HCT116 (cell line): Measurements from ENCODE around the gene FLNC. TPM values are rescaled to one million over a fixed set of nuclear protein-coding genes. Genes with fewer than 3 reads are reported as not detected.

Source experiments
- ATAC-seq: fragments of 200-7000 bp; cut with Tn5 transposase; 2 replicates; pipeline ENCODE4 v1.9.1; 2020; ENCODE audit warnings: mild to moderate bottlenecking, moderate library complexity
- BruUV-seq: library from RNA; stranded (reverse); fragments of 400-500 nt; replicated peaks from 2 replicates; lab custom pipeline; 2021; lab: Mats Ljungman, UMichigan
- CTCF ChIA-PET: fragments of 300-600 bp; sonication (Branson Sonifier 250); formaldehyde crosslinking; loops from one replicate; lab custom pipeline; 2021; ENCODE audit warnings: antibody characterized with exemption; lab: Charles Lee
- POLR2A ChIA-PET: fragments of 300-600, 350-600 bp; sonication (Branson Sonifier 250); formaldehyde crosslinking; loops from one replicate; lab custom pipeline; 2021; ENCODE audit warnings: antibody characterized with exemption; lab: Charles Lee
- RAD21 ChIA-PET, 2 experiments: fragments of 300-600 bp; sonication (Branson Sonifier 250); formaldehyde crosslinking; loops; one replicate each; lab custom pipeline; 2023; ENCODE audit warnings: low total read pairs in 2 of 2; ENCODE audit not compliant: uncharacterized antibody in 2 of 2, unreplicated experiment in 2 of 2, low non-redundant PET in 1 of 2; lab: Charles Lee
- DNase-seq: peaks from one replicate; pipeline ENCODE4 v3.0.0-alpha.2; 2010; ENCODE audit warnings: low read depth, low spot score
- H2AFZ ChIP-seq: fragments of 200-600 bp; shearing (Covaris generic), sonication (generic); 2 replicates; pipeline ENCODE4 v1.6.1; 2017; ENCODE audit warnings: low read depth, mixed run types, mixed read lengths, antibody characterized with exemption, low read length; ENCODE audit not compliant: poor library complexity, severe bottlenecking
- H3K27ac ChIP-seq: 2 replicates; pipeline ENCODE4 v1.5.1; 2012; ENCODE audit warnings: low read depth, low read length
- H3K27me3 ChIP-seq: fragments of 200-600 bp; sonication (generic); 2 replicates; pipeline ENCODE4 v1.6.1; 2016; ENCODE audit warnings: mixed run types, low read length, mixed read lengths; ENCODE audit not compliant: insufficient read depth
- H3K36me3 ChIP-seq, 2 experiments: fragments of 200-500 bp in 1 of 2; fragments of 200-600 bp in 1 of 2; sonication (Bioruptor generic) in 1 of 2; sonication (generic) in 1 of 2; 2 replicates each; pipeline versions ENCODE4 v1.5.1 to v1.6.1; 2014 to 2016; ENCODE audit warnings: low read length in 2 of 2, inconsistent platforms in 1 of 2, mixed read lengths in 1 of 2, mixed run types in 1 of 2; ENCODE audit not compliant: insufficient read depth in 2 of 2, control insufficient read depth in 1 of 2
- H3K4me1 ChIP-seq, 2 experiments: fragments of 200-600 bp in 1 of 2; sonication (generic) in 1 of 2; 2 replicates each; pipeline versions ENCODE4 v1.5.1 to v1.6.1; 2012 to 2017; ENCODE audit warnings: low read length in 2 of 2, inconsistent platforms in 1 of 2, mild to moderate bottlenecking in 1 of 2, mixed read lengths in 1 of 2, mixed run types in 1 of 2, moderate library complexity in 1 of 2; ENCODE audit not compliant: insufficient read depth in 2 of 2, control insufficient read depth in 1 of 2
- H3K4me2 ChIP-seq: fragments of 200-600 bp; sonication (generic); 2 replicates; pipeline ENCODE4 v1.6.1; 2017; ENCODE audit warnings: mixed run types, low read length, mixed read lengths
- H3K4me3 ChIP-seq, 2 experiments: fragments of 200-600 bp in 1 of 2; sonication (generic) in 1 of 2; replicated peaks in 1 of 2; 2 replicates each; pipeline ENCODE4 v1.5.1; 2011 to 2016; ENCODE audit warnings: low read length in 2 of 2, control low read depth in 1 of 2, low read depth in 1 of 2, mild to moderate bottlenecking in 1 of 2, mixed read lengths in 1 of 2, mixed run types in 1 of 2
- H3K79me2 ChIP-seq: fragments of 200-600 bp; sonication (generic); 2 replicates; pipeline ENCODE4 v1.6.1; 2017; ENCODE audit warnings: mild to moderate bottlenecking, mixed run types, low read length, moderate library complexity, mixed read lengths; ENCODE audit not compliant: insufficient read depth
- H3K9ac ChIP-seq: fragments of 200-600 bp; sonication (generic); 2 replicates; pipeline ENCODE4 v1.6.1; 2016; ENCODE audit warnings: low read length, mixed read lengths
- H3K9me2 ChIP-seq: fragments of 200-600 bp; sonication (generic), shearing (Covaris generic); 2 replicates; pipeline ENCODE4 v1.6.1; 2017; ENCODE audit warnings: mixed run types, mild to moderate bottlenecking, moderate library complexity; ENCODE audit not compliant: insufficient read depth
- H3K9me3 ChIP-seq, 2 experiments: fragments of 200-500 bp in 1 of 2; fragments of 200-600 bp in 1 of 2; sonication (Bioruptor generic) in 1 of 2; sonication (generic) in 1 of 2; 2 replicates each; pipeline ENCODE4 v1.6.1; 2014 to 2017; ENCODE audit warnings: low read length in 2 of 2, mixed read lengths in 2 of 2, inconsistent platforms in 1 of 2, low read depth in 1 of 2, mild to moderate bottlenecking in 1 of 2, mixed run types in 1 of 2, moderate library complexity in 1 of 2; ENCODE audit not compliant: control insufficient read depth in 1 of 2, insufficient read depth in 1 of 2
- H4K20me1 ChIP-seq: fragments of 200-600 bp; sonication (generic), shearing (Covaris generic); 2 replicates; pipeline ENCODE4 v1.6.1; 2017; ENCODE audit warnings: mixed run types, mild to moderate bottlenecking, moderate library complexity; ENCODE audit not compliant: insufficient read depth
- ATF3 ChIP-seq: IDR thresholded peaks from 2 replicates; pipeline ENCODE4 v1.6.1; 2012
- CBX3 ChIP-seq: IDR thresholded peaks from 2 replicates; pipeline ENCODE4 v1.6.1; 2012; ENCODE audit warnings: low read depth
- EGR1 ChIP-seq: IDR thresholded peaks from 2 replicates; pipeline ENCODE4 v1.6.1; 2012; ENCODE audit warnings: low read depth
- EZH2 ChIP-seq: fragments of 200-600 bp; sonication (generic); IDR thresholded peaks from 2 replicates; pipeline ENCODE4 v1.6.1; 2017; ENCODE audit warnings: antibody characterized with exemption, mixed run types
- EZH2phosphoT487 ChIP-seq: fragments of 200-600 bp; IDR thresholded peaks from 2 replicates; pipeline ENCODE4 v1.6.1; 2018; ENCODE audit warnings: antibody characterized with exemption, borderline replicate concordance
- FOSL1 ChIP-seq: IDR thresholded peaks from 2 replicates; pipeline ENCODE4 v1.6.1; 2012; ENCODE audit warnings: low read depth
- JUND ChIP-seq: IDR thresholded peaks from 2 replicates; pipeline ENCODE4 v1.6.1; 2012
- REST ChIP-seq: IDR thresholded peaks from 2 replicates; pipeline ENCODE4 v1.6.1; 2012; ENCODE audit warnings: low read depth
- TCF7L2 ChIP-seq: IDR thresholded peaks from 2 replicates; pipeline ENCODE4 v1.7.0; 2011; ENCODE audit warnings: borderline replicate concordance, inconsistent platforms; ENCODE audit not compliant: insufficient read depth, insufficient read length; ENCODE audit errors: extremely low read depth
- ZBTB33 ChIP-seq: IDR thresholded peaks from 2 replicates; pipeline ENCODE4 v1.6.1; 2011; ENCODE audit warnings: mild to moderate bottlenecking, low read length, moderate library complexity; ENCODE audit not compliant: insufficient replicate concordance; ENCODE audit errors: extremely low read depth
- ZFX ChIP-seq: fragments of 450-650 bp; IDR thresholded peaks from 2 replicates; pipeline ENCODE4 v1.6.1; 2017
- intact Hi-C: fragments of 100-400 bp; cut with micrococcal nuclease; formaldehyde crosslinking; loops from 2 replicates; pipeline ENCODE4 v1.10.0; 2022
- total RNA-seq: library from RNA; stranded (reverse); gene quantifications from one replicate; pipeline ENCODE4 v1.2.1, GENCODE V29; 2021; ENCODE audit not compliant: unreplicated experiment

Gene FLNC
- total RNA-seq, 1 experiment from 2014 or later: 42.8 TPM

- ChIA-PET CTCF (interaction anchor here (1.2 kb wide), 2 partner anchors 23 to 206 kb away, joined by 3 read pairs; partner anchors contain the start of gene ATP6V1F), RAD21 (no interaction called here), POLR2A (no interaction called here)
- no peak for TF ChIP-seq ZFX
- TF ChIP-seq ATF3: no peak
- TF ChIP-seq JUND: no peak
- no peak for TF ChIP-seq EGR1
- TF ChIP-seq FOSL1: no peak
- TF ChIP-seq CBX3: no peak
- no peak for TF ChIP-seq REST
- TF ChIP-seq ZBTB33: no peak
- TF ChIP-seq EZH2: no peak
- TF ChIP-seq EZH2phosphoT487: no peak
- no peak for TF ChIP-seq TCF7L2
- no peak overlapping the region for H3K9ac ChIP-seq
- no peak for ATAC-seq
- H3K79me2 ChIP-seq: no peaks in the 10 kb centered on the region
- no peak for DNase-seq
- no peaks in the 10 kb centered on the region for H4K20me1 ChIP-seq
- no peaks in the 10 kb centered on the region for H3K36me3 ChIP-seq
- no TSS peak for BruUV-seq
- H3K27ac ChIP-seq: no peak overlapping the region
- H3K9me2 ChIP-seq: no peaks in the 10 kb centered on the region
- H2AFZ ChIP-seq: no peak overlapping the region
- H3K4me2 ChIP-seq: no peak overlapping the region
- intact Hi-C loops: no loop called here
- H3K4me1 ChIP-seq: peaks cover 6 to 32% of the 10 kb centered on the region in 2 experiments; a peak in 3 of 4 replicates
- H3K27me3 ChIP-seq: no peaks in the 10 kb centered on the region
- H3K4me3 ChIP-seq: no peak overlapping the region
- H3K9me3 ChIP-seq: no peaks in the 10 kb centered on the region
Observed at GRCh38 chr7:128885370-128886187, 55.4 kb downstream of the FLNC start.
